NK-92 (cell line): ENCODE data around the gene ZFHX2.
A peak's percentile ranks its signal among the peaks of the same experiment; 100 is the strongest.
"Not testable (repeated sequence)": the region's sequence is repeated elsewhere in the genome, so short reads cannot be mapped to it uniquely, and the experiment has no call there.

Source experiments
- DNase-seq: peaks from one replicate; lab custom pipeline; 2025; ENCODE audit not compliant: unreplicated experiment; lab: John Stamatoyannopoulos, UW

The ZFHX2 gene

DNA sequence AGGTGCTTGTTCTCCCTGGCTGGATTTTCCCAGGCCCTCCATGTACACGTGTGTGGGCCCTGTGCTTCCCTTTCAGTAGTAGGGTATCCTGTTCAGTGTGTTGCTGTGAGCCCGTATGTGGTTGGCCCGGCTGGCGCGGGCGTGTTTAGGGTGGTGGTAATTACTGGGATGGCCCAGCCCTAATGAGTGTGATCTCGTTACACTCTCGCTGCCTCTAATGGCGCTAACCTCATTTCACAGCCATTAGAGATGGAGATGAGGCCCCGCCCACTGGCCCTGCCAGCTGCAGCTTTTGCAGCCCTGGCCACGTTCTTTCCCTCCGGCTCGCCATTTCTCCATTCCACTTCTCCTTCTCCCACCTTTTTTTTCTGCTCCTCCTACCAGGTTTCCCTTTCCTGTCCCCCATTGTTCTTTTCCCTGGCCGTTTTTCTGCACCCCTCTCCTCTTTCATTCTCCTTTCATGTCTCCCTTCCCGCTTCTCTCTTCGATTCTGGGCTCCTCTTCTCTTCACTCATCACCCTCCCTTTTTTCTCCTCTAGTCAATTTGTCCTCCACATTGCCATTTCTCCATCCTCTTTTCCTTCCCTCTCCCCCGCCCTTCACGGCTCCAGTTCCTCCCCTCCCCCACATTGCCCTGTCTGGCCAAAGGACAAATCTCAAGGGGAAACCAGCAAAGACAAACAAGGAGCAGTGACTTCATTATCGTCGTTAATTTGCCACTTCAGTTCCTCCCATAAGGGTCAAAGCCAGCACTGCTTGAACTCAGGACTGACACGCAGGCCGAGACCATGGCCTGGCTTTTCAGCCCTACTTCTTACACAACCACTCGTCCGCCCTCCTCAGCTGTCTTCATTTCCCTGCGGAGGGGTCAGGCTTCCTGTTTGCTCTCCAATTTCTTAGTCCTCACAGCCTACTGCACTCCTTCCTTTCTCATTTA, 6.8 kb downstream of the ZFHX2 start:
- no peak for DNase-seq

DNA sequence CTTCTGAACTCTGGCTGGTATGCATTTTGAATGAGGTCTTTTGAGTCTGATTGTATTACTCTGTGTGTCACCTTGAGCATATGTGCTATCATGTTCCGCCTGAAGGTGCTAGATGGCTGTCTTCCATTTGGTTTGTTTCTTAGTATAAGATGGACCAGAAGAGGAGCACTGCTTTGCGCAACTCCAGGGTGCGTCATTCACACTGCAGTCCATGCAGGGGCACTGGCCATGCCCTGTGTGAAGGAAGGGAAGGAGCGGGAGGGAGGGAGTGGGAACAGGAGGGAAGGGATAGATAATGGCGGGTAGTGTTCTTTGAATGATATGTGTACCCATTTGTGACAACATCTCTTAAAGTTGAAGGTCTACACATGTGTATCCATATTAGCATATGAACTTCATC, 8.2 kb downstream of the ZFHX2 start:
- DNase-seq = no peak

DNA sequence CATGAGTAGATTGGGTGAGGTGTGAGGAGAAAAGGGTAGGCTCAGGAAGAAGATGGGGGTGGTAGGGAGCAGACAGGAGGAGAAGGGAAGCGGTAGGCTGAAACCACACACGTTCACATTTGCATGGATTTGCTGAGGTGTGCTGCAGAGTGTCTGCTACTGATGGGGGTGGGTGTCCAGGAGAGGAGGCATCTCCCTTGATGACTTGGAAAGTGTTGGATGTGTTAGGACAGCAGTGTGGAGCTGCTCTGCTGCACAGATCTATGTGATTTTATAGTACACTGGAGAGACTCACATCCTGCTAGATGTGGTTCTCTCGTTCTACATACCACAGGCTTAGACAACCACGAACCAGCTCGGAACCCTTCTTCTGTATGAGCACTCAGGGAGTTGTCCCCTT, 9.3 kb downstream of the ZFHX2 start:
- DNase-seq = no peak

DNA sequence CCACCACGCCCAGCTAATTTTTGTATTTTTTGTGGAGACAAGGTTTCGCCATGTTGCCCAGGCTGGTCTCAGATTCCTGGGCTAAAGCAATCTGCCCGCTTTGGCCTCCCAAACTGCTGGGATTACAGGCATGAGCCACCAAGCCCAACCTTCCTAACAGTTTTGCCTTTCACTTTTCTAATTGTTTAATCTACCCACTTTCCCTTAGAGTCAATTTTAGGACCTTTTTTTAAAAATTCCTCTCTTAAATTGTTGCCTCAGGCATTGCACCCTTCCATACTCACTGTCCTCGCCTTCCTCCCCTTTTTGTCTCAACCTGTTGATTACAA, 11.5 kb downstream of the ZFHX2 start:
- no peak for DNase-seq

DNA sequence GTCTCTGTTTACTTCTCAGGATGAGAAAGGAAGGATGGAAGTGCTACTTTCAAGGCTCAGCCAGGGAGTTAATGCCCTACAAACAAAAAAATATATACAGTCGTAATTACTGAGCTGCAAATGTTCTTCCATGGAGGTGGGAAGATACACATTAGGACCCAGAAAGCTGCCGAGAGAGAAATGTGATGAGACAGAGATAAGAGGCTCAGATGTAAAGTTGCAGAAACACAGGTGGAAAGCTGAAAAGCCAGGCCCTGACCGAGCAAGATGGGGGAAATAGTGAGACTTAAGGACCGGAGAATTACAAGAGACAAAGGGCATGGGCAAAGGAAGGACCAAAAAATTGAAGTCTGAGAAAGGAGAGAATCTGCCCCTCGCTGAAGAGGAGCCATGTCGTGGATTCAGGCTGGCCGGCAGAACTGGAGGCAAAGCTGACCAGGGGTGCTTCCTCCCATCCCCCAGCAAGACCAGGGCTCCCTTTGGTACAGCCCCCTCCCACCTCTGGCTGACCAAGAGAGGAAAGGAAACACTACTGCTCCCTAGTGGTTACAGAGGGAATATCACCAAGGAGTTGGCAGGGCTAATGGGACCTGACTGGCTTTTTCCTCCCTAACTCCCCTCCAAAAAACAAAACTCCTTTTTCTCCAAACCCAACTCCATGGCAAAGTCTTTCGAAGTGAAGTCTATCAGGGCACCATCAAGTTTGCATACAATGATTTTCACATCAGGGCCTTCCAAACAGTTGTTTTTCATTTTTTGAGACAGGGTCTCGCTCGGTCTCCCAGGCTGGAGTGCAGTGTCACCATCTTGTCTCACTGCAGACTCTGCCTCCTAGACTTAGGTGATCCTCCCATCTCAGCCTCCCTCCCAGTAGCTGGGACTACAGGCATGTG, 12.1 kb downstream of the ZFHX2 start:
- no peak for DNase-seq

DNA sequence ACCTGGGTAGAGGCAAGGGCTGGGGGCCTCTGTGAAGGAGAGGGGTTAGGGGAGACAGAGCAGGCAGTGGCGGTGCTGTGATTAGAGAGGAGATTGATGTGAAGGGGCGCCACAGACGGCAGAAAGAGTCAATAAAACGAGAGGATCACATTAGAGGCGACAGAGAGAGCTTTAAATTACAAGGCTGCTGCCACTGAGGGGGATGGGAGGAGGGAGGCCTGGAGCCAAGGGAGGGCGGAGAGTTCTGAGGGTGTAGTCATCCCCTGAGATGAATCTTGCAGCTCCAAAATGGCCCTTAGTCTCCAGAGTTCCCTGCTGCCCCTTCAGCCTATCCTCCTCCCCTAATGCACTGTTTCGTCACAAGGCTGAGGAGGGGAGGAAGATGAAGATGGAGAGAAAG, 12.8 kb downstream of the ZFHX2 start:
- DNase-seq = no peak

DNA sequence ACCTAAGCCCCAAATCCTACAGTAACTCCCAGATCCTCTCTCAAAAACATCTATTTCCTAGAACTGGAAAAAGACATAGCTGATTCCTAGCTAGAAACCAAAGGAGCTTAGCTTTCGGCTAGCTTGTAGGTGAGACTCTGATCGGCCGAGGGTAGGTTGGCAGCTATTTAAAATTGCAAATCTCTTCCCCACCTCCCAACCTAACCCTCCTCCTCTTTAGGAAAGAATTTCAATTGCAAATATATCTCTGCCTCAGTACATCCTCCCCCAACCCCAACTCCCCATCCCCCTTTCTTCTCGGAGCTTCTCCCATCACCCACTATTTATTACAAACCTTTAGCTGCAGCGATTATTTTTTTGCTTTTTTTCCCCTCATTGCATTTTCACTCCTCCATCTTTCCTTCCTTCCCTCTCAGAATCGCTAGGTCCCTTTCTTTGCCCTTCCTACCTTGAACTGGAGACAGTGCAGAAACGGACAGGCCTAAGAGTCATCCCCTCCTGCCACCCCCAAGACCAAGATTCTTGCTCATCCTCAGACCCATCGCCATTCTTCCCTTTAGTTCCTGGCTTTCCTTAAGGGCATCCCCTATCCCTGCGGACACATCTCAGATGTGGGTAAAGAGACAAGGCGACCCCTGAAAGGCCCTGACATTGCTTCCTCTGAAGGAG, 13.4 kb downstream of the ZFHX2 start:
- DNase-seq = no peak

DNA sequence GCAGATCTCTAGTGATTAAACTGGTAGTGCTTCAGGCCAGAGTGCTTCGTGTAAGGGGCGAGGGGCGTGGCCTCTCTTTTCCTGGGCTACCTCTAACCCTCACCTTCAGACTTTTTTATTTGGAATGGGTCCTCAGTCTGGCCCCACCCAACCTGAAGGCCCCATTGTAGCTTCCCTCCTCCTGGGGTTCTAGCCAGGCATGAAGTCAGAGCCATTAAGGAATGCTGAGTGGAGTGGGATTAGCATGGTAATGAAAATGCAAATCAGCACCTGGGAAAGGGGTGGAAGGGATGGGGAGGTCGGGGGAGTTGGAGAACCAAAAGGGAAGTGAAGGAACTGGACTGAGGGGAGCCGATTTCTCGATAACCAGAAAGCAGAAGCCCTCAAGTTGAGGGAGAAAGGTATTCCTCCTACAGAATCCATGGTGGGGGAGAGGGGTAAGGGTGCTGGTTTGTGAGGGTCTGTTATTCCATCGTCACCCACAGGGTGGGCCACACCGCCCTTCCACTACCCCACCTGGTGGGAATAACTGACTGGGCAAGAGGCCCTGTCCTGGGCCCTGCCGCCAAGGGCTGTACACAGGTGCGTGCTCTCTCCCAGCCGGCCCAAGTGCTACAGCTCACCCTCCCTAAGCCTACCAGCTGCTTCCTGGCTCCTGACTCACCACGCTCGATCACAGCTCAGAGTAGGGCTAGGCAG, 14.1 kb downstream of the ZFHX2 start:
- no peak for DNase-seq

DNA sequence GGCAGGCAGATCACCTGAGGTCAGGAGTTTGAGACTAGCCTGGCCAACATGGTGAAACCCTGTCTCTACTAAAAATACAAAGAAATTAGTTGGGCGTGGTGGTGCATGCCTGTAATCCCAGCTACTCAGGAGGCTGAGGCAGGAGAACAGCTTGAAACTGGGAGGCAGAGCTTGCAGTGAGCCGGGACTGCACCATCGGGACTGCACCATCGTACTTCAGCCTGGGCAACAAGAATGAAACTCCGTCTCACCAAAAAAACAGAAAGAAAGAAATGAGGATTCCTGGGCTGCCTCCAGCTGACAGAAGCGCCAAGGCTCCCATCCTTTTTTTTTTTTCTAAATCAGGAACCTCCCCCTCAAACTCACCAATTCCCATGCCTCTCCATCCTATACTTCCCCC, 14.7 kb downstream of the ZFHX2 start:
- DNase-seq = not testable (repeated sequence)

DNA sequence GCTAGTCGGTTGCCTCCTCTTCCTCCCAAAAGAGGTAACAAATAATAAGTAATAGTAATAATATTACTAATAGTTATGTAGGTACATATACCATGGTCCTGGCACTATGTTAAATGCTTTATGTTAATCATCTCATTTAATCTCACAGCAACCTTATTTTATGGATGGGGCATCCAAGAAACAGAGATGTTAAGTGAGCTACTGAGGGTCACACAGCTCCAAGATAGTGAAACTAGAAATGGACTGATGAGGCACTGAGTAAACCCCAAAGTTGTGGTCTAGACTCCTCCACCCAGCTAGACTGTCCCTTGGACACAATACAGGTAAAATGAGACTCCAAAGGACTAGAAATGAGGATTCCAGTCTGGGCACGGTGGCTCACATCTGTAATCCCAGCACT, 15.1 kb downstream of the ZFHX2 start:
- DNase-seq = no peak

DNA sequence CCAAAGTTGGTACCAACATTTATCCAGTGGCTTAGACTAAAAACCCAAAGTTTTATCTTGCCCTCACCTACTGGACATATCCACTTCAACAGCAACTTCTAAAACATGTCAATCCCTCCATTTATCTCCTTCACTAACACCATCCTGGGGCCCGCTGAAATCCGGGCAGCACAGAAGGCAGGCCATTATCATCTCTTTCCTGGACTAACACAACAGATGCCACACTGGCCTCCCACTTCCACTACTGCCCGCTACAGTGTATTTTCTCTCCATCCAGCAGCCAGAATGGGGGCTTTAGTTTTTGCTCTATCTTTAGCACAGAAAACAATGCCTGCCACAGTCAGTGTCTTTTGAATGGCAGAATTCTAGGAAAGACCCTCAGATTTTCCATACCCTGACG, 15.6 kb downstream of the ZFHX2 start:
- DNase-seq = no peak

DNA sequence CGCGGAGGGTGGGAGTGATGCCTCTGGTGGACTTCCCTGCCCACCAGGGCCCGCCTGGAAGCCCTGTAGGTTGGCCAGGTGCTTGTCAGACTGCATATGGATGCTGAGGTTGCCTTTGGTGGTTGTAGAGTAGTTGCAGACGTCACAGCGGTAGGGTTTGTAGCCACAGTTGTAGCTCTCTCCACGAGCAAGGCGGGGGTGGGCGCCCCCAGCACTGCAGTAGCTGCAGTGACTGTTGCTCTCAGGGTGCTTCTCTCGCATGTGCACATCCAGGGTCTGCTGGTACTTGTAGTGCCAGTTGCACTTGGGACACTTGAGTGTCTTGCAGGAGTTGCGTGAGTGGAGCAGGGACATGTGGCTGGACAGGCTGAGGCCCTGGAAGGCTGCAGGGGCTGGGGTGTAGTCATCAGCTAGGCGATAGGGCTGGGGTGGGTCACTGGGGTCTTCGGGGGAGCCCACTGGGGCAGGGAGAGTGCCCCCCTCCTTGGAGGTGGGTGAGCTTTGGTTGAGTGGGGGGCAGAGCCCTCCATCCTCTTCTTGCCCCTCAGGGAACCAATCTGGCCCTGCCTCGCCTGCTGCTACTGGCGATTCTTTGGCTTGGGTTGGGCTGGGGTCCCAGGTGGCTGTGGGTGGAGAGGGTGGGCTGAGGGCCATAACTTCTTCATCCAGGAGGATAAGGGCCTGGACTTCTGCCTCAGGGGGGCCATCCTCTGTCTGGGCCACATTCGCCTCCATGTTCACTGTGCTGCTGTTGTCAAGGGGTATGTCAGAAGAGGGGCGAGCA, 17.7 kb downstream of the ZFHX2 start:
- DNase-seq = no peak

DNA sequence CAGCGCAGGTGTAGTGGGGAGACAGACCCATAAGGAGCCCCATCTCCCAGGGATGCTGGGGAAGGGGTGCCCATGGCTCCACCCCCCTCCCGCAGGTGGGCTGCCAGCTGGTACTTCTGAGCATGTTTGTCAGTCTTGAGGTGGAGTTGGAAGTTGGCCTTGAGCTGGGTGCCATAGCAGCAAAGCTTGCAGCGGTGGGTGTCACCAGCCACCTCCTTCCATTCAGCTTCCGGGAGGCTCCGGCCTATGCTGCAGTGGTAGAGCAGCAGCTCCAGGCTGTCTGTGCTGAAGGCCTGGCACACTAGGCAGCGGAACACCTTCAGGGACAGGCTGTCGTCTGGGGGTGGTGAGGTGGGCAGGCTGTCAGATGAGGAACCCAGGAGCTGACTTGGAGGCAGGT, 18.9 kb downstream of the ZFHX2 start:
- no peak for DNase-seq

DNA sequence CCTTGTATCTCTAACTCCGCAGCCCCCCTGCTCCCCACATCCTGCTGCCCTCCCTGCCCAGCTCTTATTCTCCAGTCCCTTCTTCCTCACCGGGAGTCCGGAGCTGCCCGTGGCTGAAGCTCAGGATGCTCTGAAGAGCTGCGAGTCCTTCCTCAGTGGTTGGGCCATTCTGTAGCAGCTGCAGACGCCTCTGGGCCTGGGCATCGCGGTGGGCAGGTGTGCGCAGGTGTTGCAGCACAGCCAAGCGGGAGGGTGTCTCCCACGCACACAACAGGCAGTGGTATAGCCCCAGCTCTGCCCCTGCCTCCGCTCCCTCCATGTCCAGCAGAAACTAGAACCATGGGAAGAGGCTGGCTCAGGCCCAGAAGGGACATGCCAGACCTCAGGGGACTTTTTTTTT, 20.2 kb downstream of the ZFHX2 start:
- DNase-seq = peak; percentile 4

DNA sequence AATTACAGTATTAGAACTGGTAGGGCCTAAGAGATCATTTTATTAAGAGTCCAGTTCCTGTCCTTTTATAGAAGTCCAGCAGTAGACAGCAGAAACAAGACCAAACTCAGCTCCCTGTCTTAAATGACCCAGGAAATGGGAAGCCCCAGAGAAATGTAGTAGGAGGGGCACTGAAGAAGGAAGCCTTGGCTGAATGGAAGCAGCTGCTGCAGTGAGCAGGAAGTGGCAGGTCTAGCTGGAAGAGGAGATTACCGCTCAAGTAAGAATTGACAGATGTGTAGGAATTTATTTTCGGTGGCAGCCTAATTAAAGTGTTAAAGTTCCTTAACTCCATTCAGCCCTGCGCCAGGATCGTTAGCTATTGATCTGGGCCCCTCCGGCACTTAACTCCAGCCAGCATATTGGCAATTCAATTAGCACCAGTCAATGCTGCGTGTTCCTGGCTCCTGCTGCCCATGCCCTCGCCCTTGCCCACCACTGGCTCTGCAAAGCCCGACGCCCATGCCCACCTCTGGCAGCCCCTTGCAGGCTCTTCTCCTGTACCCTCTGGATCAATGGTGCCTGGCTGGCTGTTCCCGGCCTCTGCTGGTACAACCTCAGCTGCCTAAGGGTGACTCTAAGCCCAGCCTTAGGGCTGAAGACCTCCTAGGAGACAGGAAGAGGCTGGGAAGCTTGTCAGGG, 21.1 kb downstream of the ZFHX2 start:
- no peak for DNase-seq

DNA sequence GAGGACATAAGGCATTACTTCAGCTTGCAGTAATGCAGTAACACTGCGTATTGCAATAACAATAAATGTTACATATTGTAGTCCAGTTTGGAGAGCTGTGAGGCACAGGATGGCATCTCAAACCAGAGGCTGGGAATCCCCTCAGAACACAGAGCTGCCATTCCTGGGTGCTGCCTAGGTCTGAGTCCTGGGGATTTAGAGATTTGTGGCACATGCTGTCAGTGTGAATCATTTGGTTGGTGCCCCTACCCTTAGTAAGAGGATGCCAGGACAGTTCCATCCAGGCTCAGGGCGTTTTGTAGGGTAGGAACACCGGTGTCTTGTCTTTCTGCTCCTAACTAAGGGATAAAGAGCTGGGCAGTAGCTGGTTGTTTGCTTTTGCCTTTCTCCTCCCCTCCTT, 22.5 kb downstream of the ZFHX2 start:
- DNase-seq = no peak

DNA sequence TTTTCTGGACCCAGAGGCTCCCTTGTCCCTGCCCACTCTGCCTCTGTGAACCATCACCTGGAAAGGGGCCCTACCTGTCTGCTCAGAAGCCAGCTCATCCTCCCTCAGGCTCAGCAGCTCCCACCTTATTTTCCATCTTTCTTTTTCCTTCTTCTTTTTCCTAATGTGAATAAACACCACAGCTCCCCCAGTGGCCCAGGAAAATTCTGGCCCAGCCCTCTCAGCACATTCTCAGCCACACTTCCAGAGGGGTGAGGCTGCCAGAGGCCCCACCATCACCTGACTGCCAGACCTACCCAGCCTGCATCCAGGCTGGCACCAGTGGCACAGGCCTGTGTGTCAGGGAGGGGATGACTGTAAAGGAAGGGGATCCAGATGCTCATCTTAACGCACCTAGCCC, 23.0 kb downstream of the ZFHX2 start:
- DNase-seq = no peak

DNA sequence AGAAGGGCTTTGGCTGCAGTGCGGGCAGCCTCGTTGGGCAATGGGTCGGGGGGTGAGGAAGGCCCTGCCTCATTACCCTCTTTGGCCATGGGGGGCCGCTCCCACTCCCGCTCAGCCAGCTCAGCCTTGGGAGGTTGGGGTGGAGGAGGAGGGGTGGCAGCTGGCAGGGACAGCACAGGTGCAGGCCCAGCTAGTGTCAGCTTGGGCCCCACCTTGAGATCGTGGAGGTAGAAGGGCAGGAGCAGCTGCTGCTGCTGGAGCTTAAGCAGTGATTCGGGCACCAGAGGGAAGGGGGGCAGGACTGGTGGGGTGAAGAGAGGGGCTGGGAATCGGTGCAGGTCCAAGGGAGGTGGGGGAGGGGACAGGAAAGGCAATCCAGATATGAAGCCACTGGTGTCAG, 26.0 kb downstream of the ZFHX2 start:
- no peak for DNase-seq

DNA sequence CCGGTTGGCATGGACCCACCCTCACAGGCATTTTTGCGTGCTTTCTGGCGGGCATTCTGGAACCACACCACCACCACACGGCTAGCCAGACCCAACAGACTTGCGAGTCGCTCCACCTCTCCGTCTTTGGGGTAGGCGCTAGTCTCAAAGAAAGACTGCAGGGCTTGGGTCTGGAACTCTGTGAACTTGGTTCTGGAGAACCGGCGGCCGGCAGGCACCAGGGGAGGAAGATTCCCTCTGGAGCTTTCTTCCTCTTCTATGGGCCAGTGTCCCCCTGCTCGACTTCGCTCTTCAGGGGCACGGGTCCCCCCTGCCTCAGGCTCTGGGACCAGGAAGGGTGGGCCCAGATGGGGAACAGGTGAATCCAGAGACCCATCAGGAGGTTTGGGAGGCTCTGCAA, 26.6 kb downstream of the ZFHX2 start:
- DNase-seq = no peak
